ENCODE data around the gene TRIM67.

Gene TRIM67

DNA sequence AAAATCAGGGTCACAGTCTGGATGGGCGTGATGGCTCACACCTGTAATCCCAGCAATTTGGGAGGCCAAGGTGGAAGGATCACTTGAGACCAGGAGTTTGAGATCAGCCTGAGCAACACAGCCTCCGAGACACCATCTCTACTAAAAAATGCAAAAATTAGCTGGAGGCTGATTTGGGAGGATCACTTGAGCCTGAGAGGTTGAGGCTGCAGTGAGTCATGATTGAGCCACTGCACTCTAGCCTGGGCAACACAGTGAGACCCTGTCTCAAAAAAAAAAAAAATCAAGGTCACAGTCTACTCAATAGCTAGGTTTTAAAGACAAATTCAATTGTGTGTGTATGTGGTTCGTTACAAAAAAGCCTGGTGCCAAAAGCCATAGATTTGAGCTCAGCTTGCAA, 34.4 kb downstream of the TRIM67 start:
- Histone ChIP-seq H3K27ac (no peak overlapping the region), H3K27me3 (peaks cover 49% of the 10 kb centered on the region), H3K36me3 (no peaks in the 10 kb centered on the region), H3K4me3 (ENCODE audit: low read depth in 1 of 2, low read length in 1 of 2) (no peak overlapping the region), H3K9me3 (no peaks in the 10 kb centered on the region), H3K4me1 (ENCODE audit: control insufficient read depth in 1 of 2, insufficient read depth in 1 of 2, low read depth in 1 of 2, low read length in 1 of 2) (peaks cover 6 to 15% of the 10 kb centered on the region in 2 experiments)
- TF ChIP-seq, protein P1, sequence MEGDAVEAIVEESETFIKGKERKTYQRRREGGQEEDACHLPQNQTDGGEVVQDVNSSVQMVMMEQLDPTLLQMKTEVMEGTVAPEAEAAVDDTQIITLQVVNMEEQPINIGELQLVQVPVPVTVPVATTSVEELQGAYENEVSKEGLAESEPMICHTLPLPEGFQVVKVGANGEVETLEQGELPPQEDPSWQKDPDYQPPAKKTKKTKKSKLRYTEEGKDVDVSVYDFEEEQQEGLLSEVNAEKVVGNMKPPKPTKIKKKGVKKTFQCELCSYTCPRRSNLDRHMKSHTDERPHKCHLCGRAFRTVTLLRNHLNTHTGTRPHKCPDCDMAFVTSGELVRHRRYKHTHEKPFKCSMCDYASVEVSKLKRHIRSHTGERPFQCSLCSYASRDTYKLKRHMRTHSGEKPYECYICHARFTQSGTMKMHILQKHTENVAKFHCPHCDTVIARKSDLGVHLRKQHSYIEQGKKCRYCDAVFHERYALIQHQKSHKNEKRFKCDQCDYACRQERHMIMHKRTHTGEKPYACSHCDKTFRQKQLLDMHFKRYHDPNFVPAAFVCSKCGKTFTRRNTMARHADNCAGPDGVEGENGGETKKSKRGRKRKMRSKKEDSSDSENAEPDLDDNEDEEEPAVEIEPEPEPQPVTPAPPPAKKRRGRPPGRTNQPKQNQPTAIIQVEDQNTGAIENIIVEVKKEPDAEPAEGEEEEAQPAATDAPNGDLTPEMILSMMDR (IDR thresholded peaks at IDR 0.05): no peak

DNA sequence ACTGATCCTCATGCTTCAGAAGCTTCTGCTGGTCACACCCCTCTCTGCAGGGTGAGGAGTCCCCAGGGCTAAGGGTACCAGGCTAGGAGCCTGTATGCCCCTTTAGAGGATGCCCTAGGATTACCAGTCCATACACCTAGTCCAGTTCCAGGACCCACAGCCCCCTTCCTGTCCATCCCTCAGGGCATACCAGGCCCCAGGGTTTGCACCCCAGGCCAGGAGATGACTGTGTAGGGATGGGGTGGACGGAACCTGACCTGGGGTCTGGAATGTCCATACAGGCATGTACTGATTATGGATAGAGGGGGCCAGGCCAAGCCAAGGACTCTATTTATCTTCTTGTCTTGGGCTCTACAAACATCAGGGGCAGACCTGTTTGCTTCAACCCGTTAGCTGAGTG, 34.9 kb downstream of the TRIM67 start:
- no peaks in the 10 kb centered on the region for H3K36me3 ChIP-seq
- peaks cover 6 to 15% of the 10 kb centered on the region in 2 experiments for H3K4me1 ChIP-seq (ENCODE audit: control insufficient read depth in 1 of 2, insufficient read depth in 1 of 2, low read depth in 1 of 2, low read length in 1 of 2)
- H3K27me3 ChIP-seq: peaks cover 53% of the 10 kb centered on the region
- H3K4me3 ChIP-seq (ENCODE audit: low read depth in 1 of 2, low read length in 1 of 2): no peak overlapping the region
- TF ChIP-seq, protein P1 (IDR thresholded peaks at IDR 0.05): no peak
- no peaks in the 10 kb centered on the region for H3K9me3 ChIP-seq
- H3K27ac ChIP-seq: no peak overlapping the region

DNA sequence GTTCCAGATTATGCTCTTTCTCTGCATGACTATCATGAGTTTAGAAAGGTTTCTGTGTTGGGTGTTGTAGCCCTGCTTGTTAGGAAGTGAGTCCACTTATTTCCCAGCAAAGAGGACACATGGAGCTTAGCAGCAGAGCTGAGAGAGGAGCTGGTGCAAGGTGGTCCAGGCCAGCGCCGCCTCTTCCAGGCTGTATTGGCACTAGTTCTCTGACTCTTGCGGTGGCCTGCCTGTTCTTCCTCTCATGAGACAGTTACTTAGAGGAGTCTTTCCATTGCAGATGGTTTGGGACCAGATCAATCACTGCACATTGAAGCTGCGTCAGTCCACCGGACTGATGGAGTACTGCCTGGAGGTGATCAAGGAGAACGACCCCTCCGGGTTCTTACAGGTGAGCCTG, 38.0 kb downstream of the TRIM67 start:
- Histone ChIP-seq H3K4me1 (ENCODE audit: control insufficient read depth in 1 of 2, insufficient read depth in 1 of 2, low read depth in 1 of 2, low read length in 1 of 2) (peaks cover 6 to 27% of the 10 kb centered on the region in 2 experiments), H3K27ac (no peak overlapping the region), H3K36me3 (no peaks in the 10 kb centered on the region), H3K27me3 (peaks cover 53% of the 10 kb centered on the region), H3K4me3 (ENCODE audit: low read depth in 1 of 2, low read length in 1 of 2) (no peak overlapping the region), H3K9me3 (no peaks in the 10 kb centered on the region)
- TF ChIP-seq, protein P1 (IDR thresholded peaks at IDR 0.05): no peak

DNA sequence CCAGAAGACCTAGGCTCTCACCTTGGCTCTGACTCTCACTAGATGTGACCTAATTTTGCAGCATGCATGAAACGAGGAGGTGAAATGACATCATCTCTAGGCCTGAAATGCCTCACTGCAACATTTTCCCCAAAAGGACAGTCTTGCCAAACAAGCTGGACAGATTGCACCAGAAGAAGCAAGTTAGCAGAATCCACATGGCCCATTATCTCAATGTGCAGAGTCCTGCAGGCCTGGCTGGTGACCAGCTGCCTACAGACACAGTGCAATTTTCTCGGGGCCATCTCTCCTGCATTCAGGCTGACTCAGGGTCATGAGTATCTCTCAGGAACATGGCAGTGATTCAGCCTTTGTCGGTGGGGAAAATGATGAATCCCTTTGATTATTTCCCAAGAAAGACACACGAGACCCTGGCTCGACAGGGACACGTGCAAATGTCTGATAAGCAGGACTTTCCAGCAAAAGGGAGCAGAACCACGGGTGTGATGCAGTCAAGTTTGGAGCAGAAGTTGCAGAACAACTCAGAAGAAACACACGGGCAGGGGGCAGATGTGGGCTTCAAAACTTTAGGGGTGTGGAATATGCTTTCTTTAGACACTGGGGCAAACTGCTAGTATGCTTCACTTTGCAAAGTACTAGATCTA, 38.7 kb downstream of the TRIM67 start:
- peaks cover 55% of the 10 kb centered on the region for H3K27me3 ChIP-seq
- TF ChIP-seq, protein P1 (IDR thresholded peaks at IDR 0.05): no peak
- no peak overlapping the region for H3K27ac ChIP-seq
- peaks cover 6 to 27% of the 10 kb centered on the region in 2 experiments for H3K4me1 ChIP-seq (ENCODE audit: control insufficient read depth in 1 of 2, insufficient read depth in 1 of 2, low read depth in 1 of 2, low read length in 1 of 2)
- no peak overlapping the region for H3K4me3 ChIP-seq (ENCODE audit: low read depth in 1 of 2, low read length in 1 of 2)
- H3K36me3 ChIP-seq: no peaks in the 10 kb centered on the region
- H3K9me3 ChIP-seq: no peaks in the 10 kb centered on the region

DNA sequence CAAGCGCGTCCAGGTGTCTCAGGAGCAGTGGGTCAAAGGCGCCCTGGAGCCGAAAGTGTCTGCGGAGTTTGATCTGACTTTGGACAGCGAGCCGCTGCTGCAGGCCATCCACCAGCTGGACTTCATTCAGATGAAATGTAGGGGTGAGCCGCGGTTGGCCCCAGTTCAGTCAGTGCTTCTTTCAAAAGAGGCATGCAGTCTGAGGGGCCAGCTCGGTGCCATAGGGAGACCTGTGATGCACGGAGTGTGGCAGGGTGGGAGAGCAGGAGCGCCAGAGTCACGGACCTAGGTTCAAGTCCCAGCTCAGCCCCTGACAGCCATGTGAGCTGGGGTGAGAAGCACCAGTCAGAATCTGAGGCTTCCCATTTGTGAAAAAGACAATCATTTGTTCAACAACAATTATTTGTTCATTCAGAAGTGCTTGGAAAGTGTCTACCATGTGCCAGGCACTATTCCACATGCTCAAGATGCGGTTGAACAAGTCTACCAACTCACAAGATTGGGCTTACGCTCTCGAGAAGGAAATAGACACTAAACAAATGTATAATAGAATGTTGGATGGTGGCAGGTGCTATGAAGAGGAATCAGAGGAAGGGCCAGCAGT, 39.6 kb downstream of the TRIM67 start:
- Histone ChIP-seq H3K27me3 (peaks cover 61% of the 10 kb centered on the region), H3K36me3 (no peaks in the 10 kb centered on the region), H3K9me3 (no peaks in the 10 kb centered on the region), H3K4me3 (ENCODE audit: low read depth in 1 of 2, low read length in 1 of 2) (no peak overlapping the region), H3K4me1 (ENCODE audit: control insufficient read depth in 1 of 2, insufficient read depth in 1 of 2, low read depth in 1 of 2, low read length in 1 of 2) (peaks cover 0 to 19% of the 10 kb centered on the region in 2 experiments), H3K27ac (no peak overlapping the region)
- TF ChIP-seq, protein P1 (IDR thresholded peaks at IDR 0.05): no peak

Data from neutrophil (primary cell).